HUES64 (cell line): ENCODE measurements around the gene ARFRP1.
A peak's percentile ranks its signal among the peaks of the same experiment; 100 is the strongest.

Experiments used
- H3K27ac ChIP-seq: 2 replicates; pipeline ENCODE4 v1.7.0; 2013; ENCODE audit warnings: low read depth, low read length, inconsistent platforms
- H3K27me3 ChIP-seq: 2 replicates; pipeline ENCODE4 v1.6.1; 2013; ENCODE audit warnings: mild to moderate bottlenecking, low read length; ENCODE audit not compliant: insufficient read depth
- H3K36me3 ChIP-seq: 2 replicates; pipeline ENCODE4 v1.6.1; 2013; ENCODE audit warnings: mild to moderate bottlenecking, low read length; ENCODE audit not compliant: insufficient read depth
- H3K4me1 ChIP-seq: 2 replicates; pipeline ENCODE4 v1.6.1; 2013; ENCODE audit warnings: mild to moderate bottlenecking, low read length, moderate library complexity; ENCODE audit not compliant: insufficient read depth
- H3K4me3 ChIP-seq: 2 replicates; pipeline ENCODE4 v1.5.1; 2013; ENCODE audit warnings: mild to moderate bottlenecking, low read length, moderate library complexity
- H3K9ac ChIP-seq: 2 replicates; pipeline ENCODE4 v1.6.1; 2013; ENCODE audit warnings: mild to moderate bottlenecking, low read depth, low read length
- H3K9me3 ChIP-seq: 2 replicates; pipeline ENCODE4 v1.6.1; 2013; ENCODE audit warnings: low read depth, low read length; ENCODE audit not compliant: insufficient read depth
- WGBS: fragments of 150-250, 120-280 bp; methylation state at CpG from one replicate; pipeline ENCODE4 v1.1.7; 2013; ENCODE audit warnings: missing lambda C conversion rate; 5-methylcytosine and 5-hydroxymethylcytosine counted together

ARFRP1 gene

DNA sequence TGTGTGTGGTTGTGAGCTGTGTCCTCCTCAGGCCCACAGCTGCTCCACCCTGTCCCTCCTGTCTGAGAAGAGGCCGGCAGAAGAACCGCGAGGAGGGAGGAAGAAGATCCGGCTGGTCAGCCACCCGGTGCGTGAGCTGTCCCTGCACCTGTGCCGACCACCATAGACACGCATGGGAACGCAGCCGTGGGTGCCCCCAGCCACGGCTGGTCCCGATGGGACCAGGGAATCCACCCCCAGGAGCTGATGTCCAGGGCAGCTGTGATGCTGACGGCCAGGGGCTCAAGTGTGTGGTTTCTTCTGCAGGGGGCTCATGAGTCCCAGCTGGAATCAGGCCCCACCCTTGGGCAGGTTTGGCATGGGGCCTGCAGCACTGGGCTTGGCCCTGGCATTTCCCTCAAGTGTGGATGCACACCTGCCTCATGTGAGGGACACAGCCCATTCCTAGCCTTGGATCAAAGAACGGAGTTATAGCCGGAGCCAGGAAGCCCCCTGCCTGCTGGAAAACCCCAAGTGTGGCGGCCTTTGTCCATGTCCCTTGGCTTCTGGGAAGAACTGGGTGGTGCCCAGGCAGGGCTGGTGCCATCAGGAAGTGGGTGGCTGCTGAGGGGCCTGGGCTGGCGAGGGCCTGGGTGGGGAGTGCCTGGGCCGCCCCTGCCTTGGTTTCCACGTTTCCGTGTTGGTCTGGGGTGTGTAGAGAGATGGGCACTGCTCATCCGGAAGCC lies 15.9 kb downstream of the ARFRP1 start:
- WGBS, result 95% methylated on average over 21 of the region's 21 CpGs
- no peaks in the 10 kb centered on the region for H3K27me3 ChIP-seq
- no peak overlapping the region for H3K27ac ChIP-seq
- 0 out of 2 replicates have a peak, but pooled peaks cover 6% of the 10 kb centered on the region for H3K36me3 ChIP-seq
- no peaks in the 10 kb centered on the region for H3K9me3 ChIP-seq
- no peaks in the 10 kb centered on the region; the same call in 1 of the 2 replicates for H3K4me1 ChIP-seq
- no peak overlapping the region for H3K4me3 ChIP-seq
- H3K9ac ChIP-seq, result no peak overlapping the region

- H3K4me1 ChIP-seq, result no peaks in the 10 kb centered on the region
- 0 out of 2 replicates have a peak, but pooled peaks cover 6% of the 10 kb centered on the region for H3K36me3 ChIP-seq
- no peak overlapping the region for H3K27ac ChIP-seq
- WGBS, result 94% methylated on average over 24 of the region's 24 CpGs
- H3K4me3 ChIP-seq, result no peak overlapping the region
- no peak overlapping the region for H3K9ac ChIP-seq
- no peaks in the 10 kb centered on the region for H3K27me3 ChIP-seq
- H3K9me3 ChIP-seq, result no peaks in the 10 kb centered on the region
Observed at GRCh38 chr20:63690898-63691710, 16.7 kb downstream of the ARFRP1 start.

DNA sequence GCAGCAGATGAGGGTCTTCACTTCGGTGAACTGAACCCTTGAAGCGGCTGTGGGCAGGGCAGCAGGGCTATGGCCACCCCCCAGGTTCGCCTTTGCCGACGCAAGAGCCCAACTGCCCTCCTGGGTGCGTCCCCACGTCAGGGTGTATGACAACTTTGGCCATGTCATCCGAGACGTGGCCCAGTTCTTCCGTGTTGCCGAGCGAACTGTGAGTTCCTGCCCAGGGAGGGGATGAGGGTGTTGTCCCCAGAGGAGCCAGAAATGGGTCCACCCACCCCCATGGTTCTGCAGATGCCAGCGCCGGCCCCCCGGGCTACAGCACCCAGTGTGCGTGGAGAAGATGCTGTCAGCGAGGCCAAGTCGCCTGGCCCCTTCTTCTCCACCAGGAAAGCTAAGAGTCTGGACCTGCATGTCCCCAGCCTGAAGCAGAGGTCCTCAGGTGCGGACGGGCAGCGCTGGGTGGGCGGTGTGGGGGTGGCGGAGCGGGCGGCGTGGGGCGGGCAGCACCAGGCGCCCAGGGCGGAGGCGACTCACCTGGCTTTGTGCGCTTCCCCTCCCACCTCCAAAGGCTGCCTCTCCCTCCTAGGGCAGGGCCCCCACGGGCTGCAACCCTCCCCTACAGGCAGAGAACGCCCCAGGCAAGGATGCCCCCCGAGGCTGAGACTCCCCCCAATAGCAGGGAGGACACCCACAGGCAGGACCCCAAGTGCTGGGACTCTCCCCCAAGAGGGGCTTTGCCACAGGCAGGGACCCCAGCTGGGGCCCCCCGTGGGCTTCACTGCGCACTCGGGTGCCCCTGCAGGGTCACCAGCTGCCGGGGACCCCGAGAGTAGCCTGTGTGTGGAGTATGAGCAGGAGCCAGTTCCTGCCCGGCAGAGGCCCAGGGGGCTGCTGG lies 17.5 kb downstream of the ARFRP1 start:
- Histone ChIP-seq H3K9me3 (no peaks in the 10 kb centered on the region), H3K27ac (no peak overlapping the region), H3K4me3 (no peak overlapping the region), H3K4me1 (no peaks in the 10 kb centered on the region), H3K9ac (no peak overlapping the region), H3K27me3 (no peaks in the 10 kb centered on the region), H3K36me3 (0 out of 2 replicates have a peak, but pooled peaks cover 6% of the 10 kb centered on the region)
- WGBS, result 94% methylated on average over 40 of the region's 40 CpGs

GRCh38 chr20:63689046-63690002 lies 18.5 kb downstream of the ARFRP1 start:
- Histone ChIP-seq H3K9ac (no peak overlapping the region), H3K27me3 (no peaks in the 10 kb centered on the region), H3K9me3 (no peaks in the 10 kb centered on the region), H3K36me3 (0 out of 2 replicates have a peak, but pooled peaks cover 4% of the 10 kb centered on the region), H3K4me1 (no peaks in the 10 kb centered on the region), H3K4me3 (no peak overlapping the region), H3K27ac (no peak overlapping the region)
- WGBS, result 95% methylated on average over 44 of the region's 44 CpGs

DNA sequence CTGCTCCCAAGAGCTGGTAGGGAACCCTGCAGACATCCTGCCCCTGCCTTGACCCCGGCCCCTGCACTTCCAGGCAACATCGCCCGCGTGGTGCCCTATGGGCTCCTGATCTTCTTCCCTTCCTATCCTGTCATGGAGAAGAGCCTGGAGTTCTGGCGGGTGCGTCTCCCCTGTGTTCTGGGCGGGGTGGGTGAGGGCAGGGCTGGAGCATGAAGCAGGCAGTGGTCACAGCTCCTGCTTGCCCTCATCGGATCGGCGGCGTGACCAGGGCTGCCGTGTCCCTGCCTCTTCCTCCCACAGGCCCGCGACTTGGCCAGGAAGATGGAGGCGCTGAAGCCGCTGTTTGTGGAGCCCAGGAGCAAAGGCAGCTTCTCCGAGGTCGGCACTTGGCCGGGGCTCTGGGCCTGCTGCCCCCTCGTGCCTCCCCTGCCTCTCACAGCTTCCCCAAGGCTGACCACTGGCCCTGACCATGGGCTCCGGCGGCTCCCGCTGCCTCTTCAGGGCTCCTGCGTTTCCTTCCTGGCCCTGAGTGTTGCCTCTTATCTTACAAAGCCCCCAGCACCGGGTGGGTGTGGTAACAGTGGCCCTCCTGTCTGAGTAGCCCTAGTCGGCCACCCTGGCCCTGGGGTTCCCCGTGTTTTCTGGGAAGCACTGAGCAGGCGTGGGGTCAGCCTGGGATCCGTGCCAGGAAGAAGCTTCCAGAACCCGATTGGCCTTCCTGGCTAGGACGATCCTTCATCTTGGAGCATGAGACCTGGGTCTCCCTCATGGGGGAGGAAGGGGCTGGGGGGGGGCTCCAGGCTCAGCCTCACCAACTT lies 19.3 kb downstream of the ARFRP1 start:
- H3K9me3 ChIP-seq, result no peaks in the 10 kb centered on the region
- no peak overlapping the region for H3K9ac ChIP-seq
- no peak overlapping the region for H3K27ac ChIP-seq
- H3K27me3 ChIP-seq, result no peaks in the 10 kb centered on the region
- H3K36me3 ChIP-seq, result no peaks in the 10 kb centered on the region
- no peak overlapping the region for H3K4me3 ChIP-seq
- H3K4me1 ChIP-seq, result no peaks in the 10 kb centered on the region
- WGBS, result 94% methylated on average over 31 of the region's 31 CpGs

GRCh38 chr20:63687419-63688178 lies 20.2 kb downstream of the ARFRP1 start:
- WGBS, result 96% methylated on average over 29 of the region's 29 CpGs
- no peak overlapping the region for H3K4me3 ChIP-seq
- H3K9me3 ChIP-seq, result no peaks in the 10 kb centered on the region
- no peaks in the 10 kb centered on the region for H3K4me1 ChIP-seq
- H3K27ac ChIP-seq, result no peak overlapping the region
- no peaks in the 10 kb centered on the region for H3K36me3 ChIP-seq
- no peak overlapping the region for H3K9ac ChIP-seq
- no peaks in the 10 kb centered on the region for H3K27me3 ChIP-seq

GRCh38 chr20:63686492-63687321 lies 21.1 kb downstream of the ARFRP1 start:
- peak overlapping the region; percentile 30; the same call in 1 of the 2 replicates for H3K9ac ChIP-seq
- no peaks in the 10 kb centered on the region for H3K4me1 ChIP-seq
- no peaks in the 10 kb centered on the region for H3K27me3 ChIP-seq
- H3K9me3 ChIP-seq, result no peaks in the 10 kb centered on the region
- H3K27ac ChIP-seq, result peak overlapping the region; percentile 35; the same call in 1 of the 2 replicates
- H3K36me3 ChIP-seq, result 0 out of 2 replicates have a peak, but pooled peaks cover 2% of the 10 kb centered on the region
- no peak overlapping the region for H3K4me3 ChIP-seq
- WGBS, result 91% methylated on average over 45 of the region's 45 CpGs

- no peak overlapping the region for H3K4me3 ChIP-seq
Observed at GRCh38 chr20:63686094-63686491, 21.7 kb downstream of the ARFRP1 start.

More at GRCh38 chr20:63686094-63686491, 21.7 kb downstream of the ARFRP1 start:
- Histone ChIP-seq H3K27ac (peak overlapping the region; percentile 35; the same call in 1 of the 2 replicates), H3K9ac (0 out of 2 replicates have a peak overlapping the region, but pooled peaks have one; percentile 24), H3K9me3 (no peaks in the 10 kb centered on the region), H3K36me3 (0 out of 2 replicates have a peak, but pooled peaks cover 2% of the 10 kb centered on the region), H3K27me3 (no peaks in the 10 kb centered on the region), H3K4me1 (no peaks in the 10 kb centered on the region)
- WGBS, result 94% methylated on average over 24 of the region's 24 CpGs
